PFSK-1 (cell line): ENCODE results near the gene ERFL.

Experiments
- FOXP2 ChIP-seq: optimal IDR thresholded peaks from 2 replicates; pipeline ENCODE3; 2011; ENCODE audit warnings: borderline replicate concordance, control low read depth, inconsistent platforms; ENCODE audit not compliant: insufficient read depth; ENCODE audit errors: extremely low read length, extremely low read depth
- POLR2AphosphoS5 ChIP-seq: IDR thresholded peaks from 2 replicates; pipeline ENCODE4 v1.6.1; 2012; ENCODE audit warnings: low read depth, mild to moderate bottlenecking, control low read depth, low read length, moderate library complexity
- REST ChIP-seq, 2 experiments: IDR thresholded peaks; 2 replicates each; pipeline versions ENCODE4 v1.6.1 to v1.8.0; 2011 to 2012; ENCODE audit warnings: low read depth in 2 of 2, low read length in 2 of 2, control low read depth in 1 of 2, inconsistent platforms in 1 of 2, mild to moderate bottlenecking in 1 of 2, moderate library complexity in 1 of 2; ENCODE audit not compliant: insufficient read depth in 1 of 2
- SIN3A ChIP-seq: IDR thresholded peaks from 2 replicates; pipeline ENCODE4 v1.6.1; 2012; ENCODE audit warnings: mild to moderate bottlenecking, low read length, moderate library complexity, borderline replicate concordance; ENCODE audit not compliant: insufficient read depth
- TAF1 ChIP-seq: IDR thresholded peaks from 2 replicates; pipeline ENCODE4 v1.6.1; 2012; ENCODE audit warnings: low read length, control low read depth, borderline replicate concordance; ENCODE audit not compliant: insufficient read depth

Gene ERFL

GRCh38 chr19:41936961-41937360, 8.7 kb upstream of the ERFL start:
- no peak for TF ChIP-seq POLR2AphosphoS5
- TF ChIP-seq TAF1 = no peak
- TF ChIP-seq SIN3A = no peak
- no peak for TF ChIP-seq REST (IDR thresholded peaks at IDR 0.05; ENCODE audit: insufficient read depth in 1 of 2, low read depth in 2 of 2, low read length in 2 of 2)
- no peak for TF ChIP-seq FOXP2

GRCh38 chr19:41936416-41936850, 8.2 kb upstream of the ERFL start:
- no peak for TF ChIP-seq POLR2AphosphoS5
- no peak for TF ChIP-seq TAF1
- no peak for TF ChIP-seq SIN3A
- no peak for TF ChIP-seq REST (IDR thresholded peaks at IDR 0.05; ENCODE audit: insufficient read depth in 1 of 2, low read depth in 2 of 2, low read length in 2 of 2)
- no peak for TF ChIP-seq FOXP2

- TF ChIP-seq SIN3A (no peak), POLR2AphosphoS5 (no peak), TAF1 (no peak), FOXP2 (no peak), REST (IDR thresholded peaks at IDR 0.05; ENCODE audit: insufficient read depth in 1 of 2, low read depth in 2 of 2, low read length in 2 of 2) (no peak)
These were observed 7.6 kb upstream of the ERFL start for GRCh38 chr19:41935760-41936415.

GRCh38 chr19:41934849-41935374, 6.7 kb upstream of the ERFL start:
- TF ChIP-seq FOXP2 (peak; percentile 33), POLR2AphosphoS5 (no peak)

- TF ChIP-seq FOXP2 (no peak), REST (IDR thresholded peaks at IDR 0.05; ENCODE audit: insufficient read depth in 1 of 2, low read depth in 2 of 2, low read length in 2 of 2) (no peak), SIN3A (no peak), TAF1 (no peak), POLR2AphosphoS5 (no peak)
These were observed 5.6 kb upstream of the ERFL start for GRCh38 chr19:41933693-41934426.
